Caco-2 (cell line): ENCODE measurements around the gene ELP2. TPM values are rescaled to one million over a fixed set of nuclear protein-coding genes. Genes with fewer than 3 reads are reported as not detected.

Experiments
- BruUV-seq: library from RNA; stranded (reverse); fragments of 400-500 nt; replicated peaks from 2 replicates; lab custom pipeline; 2021; lab: Mats Ljungman, UMichigan
- CTCF ChIA-PET: fragments of 300-600 bp; sonication (Branson Sonifier 250); formaldehyde crosslinking; loops from one replicate; lab custom pipeline; 2022; ENCODE audit warnings: antibody characterized with exemption; lab: Charles Lee
- POLR2A ChIA-PET: fragments of 300-600 bp; sonication (Branson Sonifier 250); formaldehyde crosslinking; loops from one replicate; lab custom pipeline; 2022; ENCODE audit warnings: antibody characterized with exemption; lab: Charles Lee
- DNase-seq, 2 experiments: peaks; one replicate each; pipeline versions ENCODE4 v3.0.0 to v3.0.0-alpha.2; 2020 to 2022
- H3K27me3 ChIP-seq: replicated peaks from 2 replicates; pipeline ENCODE4 v1.6.0; 2011; ENCODE audit warnings: low read length; ENCODE audit not compliant: control insufficient read depth, insufficient read depth
- H3K36me3 ChIP-seq: 2 replicates; pipeline ENCODE4 v1.5.1; 2011; ENCODE audit warnings: low read length; ENCODE audit not compliant: control insufficient read depth, insufficient read depth
- H3K4me1 ChIP-seq: fragments of 250-450 bp; sonication (Bioruptor Pico); 2 replicates; pipeline ENCODE4 v1.5.1; 2020; ENCODE audit warnings: mild to moderate bottlenecking
- H3K4me3 ChIP-seq: 2 replicates; pipeline ENCODE4 v1.5.1; 2011; ENCODE audit warnings: low read depth, mild to moderate bottlenecking, control low read depth, low read length
- H3K9me3 ChIP-seq: fragments of 250-450 bp; sonication (Bioruptor Pico); 2 replicates; pipeline ENCODE4 v1.5.1; 2020; ENCODE audit warnings: mild to moderate bottlenecking, moderate library complexity
- H3K27ac Mint-ChIP-seq: one replicate; pipeline ENCODE4 v1.8.0; 2022; ENCODE audit warnings: mixed read lengths; ENCODE audit not compliant: unreplicated experiment
- H3K27me3 Mint-ChIP-seq: one replicate; pipeline ENCODE4 v1.8.0; 2022; ENCODE audit warnings: mixed read lengths; ENCODE audit not compliant: insufficient read depth, unreplicated experiment
- H3K36me3 Mint-ChIP-seq: one replicate; pipeline ENCODE4 v1.8.0; 2022; ENCODE audit warnings: mild to moderate bottlenecking, mixed read lengths; ENCODE audit not compliant: insufficient read depth, unreplicated experiment
- H3K4me1 Mint-ChIP-seq: one replicate; pipeline ENCODE4 v1.8.0; 2022; ENCODE audit warnings: low read depth, mixed read lengths; ENCODE audit not compliant: unreplicated experiment
- H3K4me3 Mint-ChIP-seq: one replicate; pipeline ENCODE4 v1.8.0; 2022; ENCODE audit warnings: mild to moderate bottlenecking, moderate library complexity, mixed read lengths; ENCODE audit not compliant: unreplicated experiment
- H3K9me3 Mint-ChIP-seq: one replicate; pipeline ENCODE4 v1.8.0; 2022; ENCODE audit warnings: mixed read lengths; ENCODE audit not compliant: unreplicated experiment
- intact Hi-C: fragments of 100-400 bp; cut with micrococcal nuclease; formaldehyde crosslinking; loops from one replicate; pipeline ENCODE4 v1.10.0; 2022; ENCODE audit not compliant: unreplicated experiment
- total RNA-seq: library from RNA; stranded (reverse); gene quantifications from 2 replicates; pipeline ENCODE4 v1.2.3, GENCODE V29; 2022
- TF ChIP-seq, protein P1 (sequence below), 2 experiments: fragments of 200-600 bp in 1 of 2; IDR thresholded peaks; 1 replicate in 1 of 2; 2 replicates in 1 of 2; pipeline versions ENCODE4 v1.5.1 to v1.8.0; 2011 to 2022; ENCODE audit warnings: antibody characterized with exemption in 1 of 2, control low read depth in 1 of 2, inconsistent platforms in 1 of 2, low read depth in 1 of 2, low read length in 1 of 2, mild to moderate bottlenecking in 1 of 2, moderate library complexity in 1 of 2; ENCODE audit not compliant: insufficient read depth in 1 of 2, severe bottlenecking in 1 of 2, unreplicated experiment in 1 of 2

The ELP2 gene
- total RNA-seq, 1 experiment from 2014 or later: 45.9 TPM

DNA sequence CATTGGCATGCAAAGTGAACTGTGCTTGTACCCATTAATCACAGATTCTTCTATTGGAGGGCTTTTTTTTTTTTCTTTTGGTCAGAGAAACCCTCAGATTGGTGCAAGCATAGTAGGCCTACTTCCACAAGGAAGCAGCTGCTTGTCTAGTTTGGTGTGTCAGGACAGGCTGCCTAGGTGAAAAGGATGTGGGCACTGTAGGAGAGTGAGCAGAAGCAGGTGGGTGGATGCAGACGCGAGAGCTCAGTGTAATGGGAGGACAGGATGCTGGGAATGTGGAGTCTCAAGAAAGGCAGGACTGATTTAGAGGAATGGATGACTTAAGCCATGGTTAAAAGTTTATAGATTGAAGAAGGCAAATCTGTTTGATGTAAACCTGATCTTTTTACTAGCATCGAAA is 3.1 kb downstream of the ELP2 start:
- H3K27me3 Mint-ChIP-seq: no peaks in the 10 kb centered on the region
- H3K9me3 Mint-ChIP-seq: no peaks in the 10 kb centered on the region
- H3K27me3 ChIP-seq: no peaks in the 10 kb centered on the region
- H3K27ac Mint-ChIP-seq: peak overlapping the region; percentile 52
- H3K36me3 ChIP-seq: no peaks in the 10 kb centered on the region
- H3K4me1 Mint-ChIP-seq: peaks cover 6% of the 10 kb centered on the region
- H3K9me3 ChIP-seq: no peaks in the 10 kb centered on the region
- BruUV-seq: no TSS peak
- TF ChIP-seq, protein P1, sequence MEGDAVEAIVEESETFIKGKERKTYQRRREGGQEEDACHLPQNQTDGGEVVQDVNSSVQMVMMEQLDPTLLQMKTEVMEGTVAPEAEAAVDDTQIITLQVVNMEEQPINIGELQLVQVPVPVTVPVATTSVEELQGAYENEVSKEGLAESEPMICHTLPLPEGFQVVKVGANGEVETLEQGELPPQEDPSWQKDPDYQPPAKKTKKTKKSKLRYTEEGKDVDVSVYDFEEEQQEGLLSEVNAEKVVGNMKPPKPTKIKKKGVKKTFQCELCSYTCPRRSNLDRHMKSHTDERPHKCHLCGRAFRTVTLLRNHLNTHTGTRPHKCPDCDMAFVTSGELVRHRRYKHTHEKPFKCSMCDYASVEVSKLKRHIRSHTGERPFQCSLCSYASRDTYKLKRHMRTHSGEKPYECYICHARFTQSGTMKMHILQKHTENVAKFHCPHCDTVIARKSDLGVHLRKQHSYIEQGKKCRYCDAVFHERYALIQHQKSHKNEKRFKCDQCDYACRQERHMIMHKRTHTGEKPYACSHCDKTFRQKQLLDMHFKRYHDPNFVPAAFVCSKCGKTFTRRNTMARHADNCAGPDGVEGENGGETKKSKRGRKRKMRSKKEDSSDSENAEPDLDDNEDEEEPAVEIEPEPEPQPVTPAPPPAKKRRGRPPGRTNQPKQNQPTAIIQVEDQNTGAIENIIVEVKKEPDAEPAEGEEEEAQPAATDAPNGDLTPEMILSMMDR (IDR thresholded peaks at IDR 0.05; ENCODE audit: insufficient read depth in 1 of 2, low read depth in 1 of 2, low read length in 1 of 2, severe bottlenecking in 1 of 2, unreplicated experiment in 1 of 2): no peak
- ChIA-PET POLR2A (no interaction called here), CTCF (no interaction called here)
- intact Hi-C loops: no loop called here
- H3K4me1 ChIP-seq: 0 out of 2 replicates have a peak, but pooled peaks cover 3% of the 10 kb centered on the region
- H3K4me3 ChIP-seq: no peak overlapping the region
- peaks cover 19% of the 10 kb centered on the region for H3K36me3 Mint-ChIP-seq
- no peak for DNase-seq
- no peak overlapping the region for H3K4me3 Mint-ChIP-seq

DNA sequence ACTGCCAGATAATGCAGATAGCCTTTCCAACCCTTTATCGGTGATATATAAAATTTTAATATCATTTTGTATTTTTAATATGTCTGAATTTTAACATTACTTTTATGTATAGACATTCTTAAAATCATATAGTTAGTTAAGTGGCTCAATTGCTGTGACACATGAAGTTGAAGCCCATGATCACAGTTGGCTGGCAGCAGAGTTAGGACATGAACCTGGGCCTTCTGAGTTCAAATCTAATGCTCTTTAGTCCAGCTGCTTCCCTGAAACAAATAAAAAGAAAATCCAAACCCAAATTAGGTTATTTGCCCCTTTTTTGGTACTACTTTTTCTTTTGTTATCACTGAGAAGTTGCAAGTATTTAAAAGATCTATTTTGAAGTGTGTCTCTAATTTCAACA is 5.6 kb downstream of the ELP2 start:
- Mint-ChIP-seq H3K27me3 (no peaks in the 10 kb centered on the region), H3K27ac (no peak overlapping the region), H3K36me3 (peaks cover 16% of the 10 kb centered on the region), H3K9me3 (no peaks in the 10 kb centered on the region), H3K4me1 (peaks cover 6% of the 10 kb centered on the region), H3K4me3 (no peak overlapping the region)
- DNase-seq: no peak
- BruUV-seq: no TSS peak
- Histone ChIP-seq H3K9me3 (no peaks in the 10 kb centered on the region), H3K36me3 (no peaks in the 10 kb centered on the region), H3K4me1 (no peaks in the 10 kb centered on the region), H3K4me3 (no peak overlapping the region), H3K27me3 (no peaks in the 10 kb centered on the region)
- ChIA-PET POLR2A (no interaction called here), CTCF (no interaction called here)
- intact Hi-C loops: no loop called here
- TF ChIP-seq, protein P1 (IDR thresholded peaks at IDR 0.05; ENCODE audit: insufficient read depth in 1 of 2, low read depth in 1 of 2, low read length in 1 of 2, severe bottlenecking in 1 of 2, unreplicated experiment in 1 of 2): no peak

DNA sequence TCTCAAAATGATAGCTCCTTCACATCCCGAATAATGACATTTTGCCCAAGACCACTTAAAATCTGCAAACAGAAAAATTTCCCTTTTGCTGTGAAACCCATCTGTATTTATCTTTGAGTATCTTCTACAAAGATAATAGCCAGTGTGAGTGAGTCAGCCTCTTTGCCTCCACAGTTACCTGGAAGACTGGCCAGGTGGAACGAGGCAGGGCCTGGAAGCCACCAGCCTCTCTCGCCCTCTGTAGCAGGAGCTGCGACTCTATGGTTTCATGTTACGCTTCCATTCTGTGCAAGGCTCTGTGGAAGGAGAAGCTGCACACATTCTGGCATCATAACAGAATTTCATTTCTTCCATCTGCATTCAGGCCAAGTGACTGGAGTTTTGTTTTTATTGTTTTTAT is 9.5 kb downstream of the ELP2 start:
- CTCF ChIA-PET: no interaction called here
- peaks cover 6% of the 10 kb centered on the region for H3K4me1 Mint-ChIP-seq
- H3K4me3 Mint-ChIP-seq: no peak overlapping the region
- DNase-seq: no peak
- H3K36me3 ChIP-seq: no peaks in the 10 kb centered on the region
- no peaks in the 10 kb centered on the region for H3K4me1 ChIP-seq
- no peaks in the 10 kb centered on the region for H3K27me3 Mint-ChIP-seq
- intact Hi-C loops: no loop called here
- H3K4me3 ChIP-seq: no peak overlapping the region
- POLR2A ChIA-PET: no interaction called here
- H3K9me3 Mint-ChIP-seq: no peaks in the 10 kb centered on the region
- no peaks in the 10 kb centered on the region for H3K27me3 ChIP-seq
- TF ChIP-seq, protein P1 (IDR thresholded peaks at IDR 0.05; ENCODE audit: insufficient read depth in 1 of 2, low read depth in 1 of 2, low read length in 1 of 2, severe bottlenecking in 1 of 2, unreplicated experiment in 1 of 2): no peak
- no peaks in the 10 kb centered on the region for H3K9me3 ChIP-seq
- H3K27ac Mint-ChIP-seq: no peak overlapping the region
- no TSS peak for BruUV-seq
- H3K36me3 Mint-ChIP-seq: peaks cover 16% of the 10 kb centered on the region
